ENCODE measurements around the gene PLD6.
"Not testable (repeated sequence)": the region's sequence is repeated elsewhere in the genome, so short reads cannot be mapped to it uniquely, and the experiment has no call there.

PLD6 gene

GRCh38 chr17:17198281-17198680 lies 7.9 kb downstream of the PLD6 start:
- no peak for DNase-seq (ENCODE audit: low read depth)

- no peak for DNase-seq (ENCODE audit: low read depth)
Measured at GRCh38 chr17:17196776-17197175, 9.4 kb downstream of the PLD6 start.

GRCh38 chr17:17195466-17195865 lies 10.7 kb downstream of the PLD6 start:
- not testable (repeated sequence) for DNase-seq (ENCODE audit: low read depth)

GRCh38 chr17:17191961-17192381 lies 14.2 kb downstream of the PLD6 start:
- DNase-seq (ENCODE audit: low read depth) = no peak

GRCh38 chr17:17191346-17191792 lies 14.8 kb downstream of the PLD6 start:
- DNase-seq (ENCODE audit: low read depth) = no peak

GRCh38 chr17:17190188-17190587 lies 15.9 kb downstream of the PLD6 start:
- DNase-seq (ENCODE audit: low read depth) = no peak

- DNase-seq (ENCODE audit: low read depth) = no peak
Measured at GRCh38 chr17:17189559-17189958, 16.6 kb downstream of the PLD6 start.

- no peak for DNase-seq (ENCODE audit: low read depth)
Measured at GRCh38 chr17:17188586-17188985, 17.5 kb downstream of the PLD6 start.

GRCh38 chr17:17186551-17187505 lies 19.3 kb downstream of the PLD6 start:
- DNase-seq (ENCODE audit: low read depth) = no peak

GRCh38 chr17:17186051-17186450 lies 20.1 kb downstream of the PLD6 start:
- peak; percentile 49 for DNase-seq (ENCODE audit: low read depth)

GRCh38 chr17:17184985-17185757 lies 21.0 kb downstream of the PLD6 start:
- DNase-seq (ENCODE audit: low read depth) = not testable (repeated sequence)

GRCh38 chr17:17183744-17184143 lies 22.4 kb downstream of the PLD6 start:
- no peak for DNase-seq (ENCODE audit: low read depth)

GRCh38 chr17:17182598-17183136 lies 23.5 kb downstream of the PLD6 start:
- DNase-seq (ENCODE audit: low read depth) = no peak

- DNase-seq (ENCODE audit: low read depth) = no peak
Measured at GRCh38 chr17:17181666-17182597, 24.2 kb downstream of the PLD6 start.

- no peak for DNase-seq (ENCODE audit: low read depth)
Measured at GRCh38 chr17:17180741-17181525, 25.2 kb downstream of the PLD6 start.

- no peak for DNase-seq (ENCODE audit: low read depth)
Measured at GRCh38 chr17:17180141-17180603, 26.0 kb downstream of the PLD6 start.

GRCh38 chr17:17179371-17179827 lies 26.7 kb downstream of the PLD6 start:
- DNase-seq (ENCODE audit: low read depth) = no peak

GRCh38 chr17:17177176-17177575 lies 29.0 kb downstream of the PLD6 start:
- no peak for DNase-seq (ENCODE audit: low read depth)

GRCh38 chr17:17176341-17176740 lies 29.8 kb downstream of the PLD6 start:
- DNase-seq (ENCODE audit: low read depth) = no peak

GRCh38 chr17:17175917-17176316 lies 30.2 kb downstream of the PLD6 start:
- DNase-seq (ENCODE audit: low read depth) = no peak
